Stimulated activated CD4-positive, alpha-beta T cell treated with anti-CD3 and anti-CD28 coated beads, TNF-alpha, amount 100 ng/mL, for 24 hours (primary cell): ENCODE measurements around the gene SYF2.

Experiments used
- DNase-seq, 3 experiments: peaks; one replicate each; pipeline ENCODE4 v3.0.0-alpha.2; 2020; ENCODE audit warnings: low read depth in 3 of 3

The SYF2 gene

DNA sequence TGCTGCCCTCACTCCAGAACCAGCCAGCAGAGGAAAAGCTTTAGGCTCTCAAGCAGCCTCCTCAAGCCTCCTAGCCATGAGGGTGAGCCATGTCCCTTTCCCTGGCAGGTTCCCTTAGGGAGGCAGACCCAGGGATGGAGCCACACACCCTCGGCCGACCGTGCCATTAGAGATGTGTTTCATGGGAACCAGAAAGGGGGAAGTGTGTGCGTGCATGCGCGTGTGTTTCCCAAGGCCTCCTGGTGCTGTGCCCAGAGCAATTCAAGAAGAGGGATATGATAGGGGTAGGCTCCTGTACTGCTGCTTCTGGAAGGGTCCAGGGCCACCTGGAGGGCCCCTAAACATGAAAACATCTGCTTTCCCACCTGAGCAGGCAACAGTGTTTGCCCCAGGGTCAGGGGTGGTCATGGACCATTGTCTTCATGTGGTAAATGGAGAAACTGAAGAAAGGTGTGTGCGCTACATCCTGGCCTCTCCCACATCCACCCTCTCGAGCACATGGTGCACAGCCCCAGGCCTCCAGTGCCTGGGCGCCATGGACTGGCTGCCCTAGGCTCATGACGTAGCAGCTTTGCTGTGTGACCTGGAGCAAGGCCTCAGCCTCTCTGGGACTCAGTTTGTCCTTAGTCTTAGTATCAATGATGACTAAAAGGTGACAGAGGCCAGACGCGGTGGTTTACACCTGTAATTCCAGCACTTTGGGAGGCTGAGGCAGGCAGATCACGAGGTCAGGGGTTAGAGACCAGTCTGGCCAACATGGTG is 48.1 kb downstream of the SYF2 start:
- DNase-seq = no peak

DNA sequence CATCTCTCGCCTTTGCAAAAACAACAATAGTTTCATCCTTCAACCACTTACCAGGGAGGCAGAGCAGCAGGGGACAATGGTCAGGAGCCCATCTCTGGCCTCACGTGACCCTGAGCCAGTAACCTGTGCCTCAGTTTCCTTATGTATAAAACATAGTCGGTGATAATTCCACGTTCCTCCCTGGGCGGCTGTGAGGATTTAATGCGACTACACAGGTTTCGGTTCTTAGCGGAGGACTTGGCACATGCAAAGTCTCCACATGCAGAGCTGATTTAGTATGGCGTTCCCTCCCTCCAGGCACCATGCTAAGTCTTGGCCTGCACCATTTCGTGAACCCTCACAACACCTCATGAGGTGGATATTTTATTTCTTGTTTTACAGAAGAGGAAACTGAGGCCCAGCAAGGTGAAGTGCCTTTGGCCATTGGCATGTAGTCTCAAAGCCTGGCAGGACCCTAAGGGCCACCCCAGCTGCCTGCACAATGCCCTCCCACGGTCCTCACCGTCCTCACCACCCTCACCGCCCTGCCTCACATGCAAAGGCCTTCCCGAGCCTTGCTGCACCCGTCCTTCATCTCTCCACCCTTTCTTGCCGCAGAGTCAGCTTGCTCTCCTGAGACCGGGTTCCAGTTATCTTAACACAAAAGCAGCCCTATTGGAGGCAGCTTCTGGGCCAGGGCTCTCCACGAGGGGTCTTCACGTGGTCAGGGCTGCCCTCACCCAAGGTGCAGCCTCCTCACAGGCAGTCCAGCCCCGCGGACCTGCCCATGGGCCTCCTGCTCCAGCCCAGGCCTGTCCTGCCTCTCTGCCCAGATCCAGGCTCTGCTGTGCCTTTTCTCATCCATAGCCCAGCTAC is 48.9 kb downstream of the SYF2 start:
- no peak for DNase-seq

DNA sequence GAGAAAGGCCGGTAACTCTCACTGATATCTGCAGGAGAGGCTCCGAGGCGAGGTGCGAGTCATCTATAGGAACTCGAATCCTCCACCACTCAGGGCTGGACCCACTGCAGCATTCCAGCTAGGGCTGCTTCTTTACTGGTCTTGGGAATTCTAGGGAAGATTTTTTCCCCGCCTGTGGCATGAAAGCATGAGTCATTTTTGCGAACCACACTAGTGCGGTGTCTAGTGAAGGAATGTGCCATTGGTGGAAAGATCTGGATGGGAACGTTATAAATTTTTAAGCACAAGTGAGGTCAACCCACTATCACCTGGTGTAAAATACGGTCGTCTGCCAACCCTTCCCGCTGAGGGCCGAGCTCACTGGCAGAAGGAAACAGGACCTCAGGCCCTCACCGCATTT is 49.7 kb downstream of the SYF2 start:
- DNase-seq = no peak

DNA sequence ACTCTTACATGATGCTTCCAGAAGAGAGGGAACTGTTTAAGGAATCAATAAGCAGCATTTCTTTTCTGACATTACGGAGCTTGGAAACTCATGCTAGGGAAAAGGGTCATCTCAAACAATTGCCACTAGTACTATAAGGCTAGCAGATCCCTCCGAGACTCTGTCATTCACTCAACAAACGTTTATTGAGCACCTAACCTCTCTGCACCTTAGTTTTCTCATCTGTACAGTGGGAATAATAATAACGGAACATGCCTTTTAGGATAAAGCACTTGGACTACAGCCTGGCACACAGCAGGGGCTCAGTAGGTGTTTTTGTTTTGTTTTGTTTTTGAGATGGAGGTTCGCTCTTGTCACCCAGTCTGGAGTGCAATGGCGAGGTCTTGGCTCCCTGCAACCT is 51.3 kb downstream of the SYF2 start:
- no peak for DNase-seq

DNA sequence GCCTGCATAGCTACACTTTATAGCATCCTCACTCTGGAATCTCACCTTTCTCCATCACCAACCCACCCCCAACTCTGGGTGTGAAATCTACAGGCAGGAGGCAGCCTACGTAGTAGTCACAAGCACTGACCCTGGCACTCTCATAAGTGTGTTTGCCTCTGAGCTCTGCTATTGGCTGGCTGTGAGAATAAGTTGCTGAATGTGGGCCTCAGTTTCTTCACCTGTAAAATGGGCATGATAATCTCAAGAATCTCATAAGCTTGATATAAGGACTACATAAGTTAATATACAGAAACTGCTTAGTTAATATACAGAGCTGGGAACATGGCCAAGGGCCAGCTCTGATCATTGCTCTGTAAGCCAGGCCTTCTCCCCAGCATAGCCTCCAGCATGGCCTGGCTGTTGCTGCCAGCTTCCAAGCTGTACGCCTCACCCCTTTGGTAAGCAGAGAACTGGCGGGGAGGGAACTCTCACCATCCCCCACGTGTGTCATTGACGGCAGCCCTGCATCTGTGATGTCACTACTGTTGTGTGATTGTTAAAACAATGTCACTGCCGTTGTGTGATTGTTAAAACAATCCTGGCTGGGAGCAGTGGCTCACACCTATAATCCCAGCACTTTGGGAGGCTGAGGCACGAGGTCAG is 53.3 kb downstream of the SYF2 start:
- DNase-seq = no peak

DNA sequence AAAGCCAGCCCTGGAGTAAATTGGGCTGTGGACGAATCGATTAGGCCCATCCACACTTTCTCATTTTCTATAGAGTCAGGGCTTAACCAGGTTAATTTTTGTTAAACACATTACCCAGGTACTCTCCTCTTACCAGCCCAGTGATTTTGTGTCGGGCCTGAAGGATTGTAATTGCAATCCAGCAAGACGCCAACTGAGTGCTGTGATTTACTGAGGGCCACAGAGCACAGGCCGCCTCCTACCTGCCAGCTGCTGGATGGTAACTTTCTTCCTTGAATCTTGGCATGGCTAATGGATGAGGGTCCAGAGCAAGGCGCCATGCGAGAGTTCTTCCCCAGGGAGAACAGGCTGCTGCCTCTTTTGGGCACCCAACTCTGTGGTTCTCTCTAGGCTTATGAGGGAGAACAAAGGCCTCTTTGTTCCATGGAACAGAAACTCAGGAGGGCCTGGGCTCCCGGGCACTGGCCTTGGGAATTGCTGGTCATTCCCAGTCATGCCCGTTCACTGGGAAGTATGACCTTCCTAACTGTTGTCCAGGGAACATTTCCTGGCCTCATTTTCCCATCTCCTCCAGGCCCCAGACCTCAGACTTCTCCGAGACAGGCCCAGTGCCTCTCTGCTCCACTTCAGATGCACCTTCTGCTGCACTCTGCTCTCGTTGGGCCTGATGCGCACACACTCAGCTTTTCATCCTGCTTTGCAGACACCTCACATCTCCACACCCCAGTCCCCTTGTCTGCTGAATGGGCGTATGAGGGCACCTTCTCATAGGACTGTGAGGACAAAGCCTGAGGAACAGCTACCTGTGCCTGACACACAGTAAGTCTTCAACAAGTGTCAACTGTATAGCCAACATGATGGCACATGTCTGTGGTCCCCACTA is 57.3 kb downstream of the SYF2 start:
- no peak for DNase-seq

DNA sequence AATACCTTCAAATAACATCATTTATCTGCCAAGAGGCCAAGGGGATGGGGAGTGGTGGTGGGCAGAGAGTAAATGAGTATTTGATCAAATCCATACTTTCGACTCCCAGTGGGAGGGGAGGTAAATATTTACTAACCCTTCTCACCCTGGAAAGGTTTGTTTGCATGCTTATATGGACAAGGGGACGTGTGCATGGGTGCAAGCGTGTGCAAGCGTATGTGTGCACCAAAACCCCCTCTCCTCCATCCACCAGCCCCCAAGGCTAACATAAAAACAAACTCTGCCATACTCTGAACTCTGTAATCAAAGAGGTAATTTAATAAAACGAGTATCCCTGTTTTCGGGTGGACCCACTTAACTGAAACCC is 58.0 kb downstream of the SYF2 start:
- no peak for DNase-seq

DNA sequence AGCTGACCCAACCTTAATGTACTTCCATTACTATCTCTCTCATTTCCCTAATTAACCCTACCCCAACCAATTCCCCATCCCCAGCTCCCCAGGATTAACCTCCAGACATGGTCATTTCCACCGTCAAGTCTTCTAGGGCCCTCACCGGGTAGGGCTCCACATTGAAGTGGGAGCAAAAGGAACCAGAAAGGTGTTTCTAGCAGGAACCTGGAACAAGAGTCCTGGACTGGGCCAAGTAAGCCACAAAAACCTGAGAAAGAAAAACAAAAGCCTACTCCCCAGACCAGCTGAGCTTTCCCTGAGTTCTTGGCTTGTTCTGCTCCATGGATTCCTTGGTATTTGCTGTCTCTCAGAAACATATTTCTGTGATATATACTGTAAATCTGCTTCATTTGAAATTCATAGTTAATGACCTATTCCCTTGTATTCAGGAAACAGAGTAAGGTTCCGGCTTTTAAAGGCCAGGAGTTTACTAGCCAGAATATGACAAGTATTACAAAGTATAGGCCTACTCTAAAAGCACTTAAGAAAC is 58.4 kb downstream of the SYF2 start:
- DNase-seq = no peak
